HG02588 (cell line): ENCODE results near the gene CROCC2.

Experiments used
- ATAC-seq: cut with Tn5 transposase; IDR thresholded peaks from one replicate; pipeline ENCODE4 v1.9.1; 2021; ENCODE audit warnings: mild to moderate bottlenecking, moderate library complexity; ENCODE audit not compliant: unreplicated experiment

Gene CROCC2

DNA sequence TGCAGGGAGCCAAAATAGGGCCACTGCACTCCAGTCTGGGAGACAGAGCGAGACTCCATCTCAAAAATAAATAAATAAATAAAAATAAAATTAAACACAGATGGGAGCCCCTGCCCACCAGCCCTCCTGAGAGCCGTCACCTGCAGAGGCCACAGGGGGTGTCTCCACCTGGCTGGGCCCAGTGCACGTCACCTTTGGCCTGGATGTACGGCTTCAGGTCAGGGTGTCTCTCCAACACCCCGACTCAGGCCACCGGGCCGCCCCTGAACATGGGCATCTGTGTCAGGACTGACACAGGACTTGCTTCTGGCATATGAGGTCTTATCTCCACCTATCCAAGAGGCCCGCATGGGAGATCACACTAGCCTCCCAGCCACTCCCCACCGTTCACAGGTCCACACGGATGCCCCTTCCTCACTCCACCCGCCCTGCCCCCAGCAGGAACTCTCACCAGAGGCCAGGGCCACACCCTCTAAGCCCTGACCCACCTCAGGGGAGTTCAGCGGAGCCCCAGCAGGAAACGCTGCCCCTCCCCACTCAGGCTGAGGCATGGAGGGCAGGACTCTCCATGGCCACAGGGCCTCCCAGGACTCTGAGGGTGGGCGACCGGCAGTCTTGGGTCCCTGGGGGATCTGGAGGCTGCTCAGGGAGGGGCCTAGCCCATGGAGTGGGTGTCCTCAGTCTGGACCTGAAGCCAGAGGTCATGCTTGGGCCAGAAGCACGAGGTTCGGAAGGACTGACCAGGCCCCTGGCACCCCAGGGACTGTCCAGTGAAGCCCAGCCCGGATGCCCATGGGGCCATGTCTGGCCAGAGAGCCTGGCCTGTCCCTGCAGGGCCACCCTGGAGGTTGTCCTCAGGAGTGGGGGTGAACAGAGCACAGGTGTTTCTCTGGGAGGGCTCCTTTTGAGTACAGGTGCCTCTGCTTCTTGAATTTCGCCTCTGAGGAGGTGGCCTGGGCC lies 1.6 kb upstream of the CROCC2 start:
- ATAC-seq, result no peak

GRCh38 chr2:240905176-240905781 lies 857 bp upstream of the CROCC2 start:
- ATAC-seq, result no peak

GRCh38 chr2:240906911-240907590 lies 915 bp downstream of the CROCC2 start:
- no peak for ATAC-seq

DNA sequence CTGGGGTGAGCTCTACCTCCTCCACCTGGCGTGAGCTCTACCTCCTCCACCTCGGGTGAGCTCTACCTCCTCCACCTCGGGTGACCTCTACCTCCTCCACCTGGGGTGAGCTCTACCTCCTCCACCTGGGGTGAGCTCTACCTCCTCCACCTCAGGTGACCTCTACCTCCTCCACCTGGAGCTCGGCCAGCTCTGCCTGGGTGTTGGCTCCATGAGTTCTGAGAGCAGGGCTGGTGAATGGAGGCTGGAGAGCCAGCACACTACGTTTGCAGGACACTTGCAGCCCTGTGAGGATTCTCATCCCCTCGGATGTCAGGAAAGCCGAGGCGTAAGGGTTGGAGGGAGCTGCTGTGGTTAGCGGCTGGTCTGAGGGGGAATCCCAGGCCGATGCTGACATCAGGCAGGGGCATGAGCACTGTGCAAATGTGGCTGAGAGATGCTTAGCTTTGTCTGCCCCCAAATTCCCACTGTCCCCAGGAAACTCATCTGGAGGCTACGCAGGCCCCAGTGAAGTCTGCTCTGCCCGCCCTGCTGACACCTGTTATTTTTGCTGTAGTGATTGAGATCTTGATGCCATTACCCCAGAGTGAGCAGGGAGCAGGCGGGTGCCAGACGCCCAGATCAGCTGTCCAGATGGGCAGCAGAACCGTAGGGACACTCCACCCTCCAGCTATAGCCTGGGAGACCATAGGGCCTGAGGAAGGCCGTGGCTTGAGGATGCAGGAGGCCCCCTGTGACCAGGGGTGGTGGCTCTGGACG lies 3.3 kb downstream of the CROCC2 start:
- ATAC-seq, result no peak

DNA sequence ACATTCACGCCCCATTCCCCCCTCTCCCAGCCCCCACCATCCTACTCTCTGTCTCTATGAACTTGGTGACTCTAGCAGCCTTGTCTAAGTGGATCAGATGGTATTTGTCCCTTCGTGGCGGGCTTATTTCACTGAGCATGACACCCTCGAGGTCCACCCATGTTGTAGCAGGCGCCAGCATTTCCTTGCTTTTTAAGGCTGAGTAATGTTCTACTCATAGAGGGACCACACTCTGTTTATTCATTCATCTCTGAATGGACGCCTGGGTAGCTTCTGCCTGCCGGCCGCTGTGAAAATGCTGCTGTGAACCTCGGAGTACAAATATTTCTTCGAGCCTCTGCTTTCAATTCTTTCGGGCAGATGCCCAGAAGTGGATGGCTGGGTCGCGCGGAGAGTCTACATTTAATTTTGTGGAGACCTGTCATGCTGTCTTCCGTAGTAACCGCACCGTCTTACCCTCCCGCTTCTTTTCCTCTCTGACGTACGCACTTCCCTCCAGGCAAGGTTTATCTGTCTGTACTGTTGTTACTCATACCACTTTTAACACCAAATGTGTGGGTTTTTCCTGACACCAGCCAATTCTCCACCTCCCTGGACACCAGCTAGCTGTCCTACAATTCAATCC lies 5.6 kb downstream of the CROCC2 start:
- no peak for ATAC-seq

- ATAC-seq, result no peak
Observed at GRCh38 chr2:240912878-240913809, 7.0 kb downstream of the CROCC2 start.

- ATAC-seq, result no peak
Observed at GRCh38 chr2:240913810-240914644, 7.9 kb downstream of the CROCC2 start.

- no peak for ATAC-seq
Observed at GRCh38 chr2:240914645-240915525, 8.7 kb downstream of the CROCC2 start.

DNA sequence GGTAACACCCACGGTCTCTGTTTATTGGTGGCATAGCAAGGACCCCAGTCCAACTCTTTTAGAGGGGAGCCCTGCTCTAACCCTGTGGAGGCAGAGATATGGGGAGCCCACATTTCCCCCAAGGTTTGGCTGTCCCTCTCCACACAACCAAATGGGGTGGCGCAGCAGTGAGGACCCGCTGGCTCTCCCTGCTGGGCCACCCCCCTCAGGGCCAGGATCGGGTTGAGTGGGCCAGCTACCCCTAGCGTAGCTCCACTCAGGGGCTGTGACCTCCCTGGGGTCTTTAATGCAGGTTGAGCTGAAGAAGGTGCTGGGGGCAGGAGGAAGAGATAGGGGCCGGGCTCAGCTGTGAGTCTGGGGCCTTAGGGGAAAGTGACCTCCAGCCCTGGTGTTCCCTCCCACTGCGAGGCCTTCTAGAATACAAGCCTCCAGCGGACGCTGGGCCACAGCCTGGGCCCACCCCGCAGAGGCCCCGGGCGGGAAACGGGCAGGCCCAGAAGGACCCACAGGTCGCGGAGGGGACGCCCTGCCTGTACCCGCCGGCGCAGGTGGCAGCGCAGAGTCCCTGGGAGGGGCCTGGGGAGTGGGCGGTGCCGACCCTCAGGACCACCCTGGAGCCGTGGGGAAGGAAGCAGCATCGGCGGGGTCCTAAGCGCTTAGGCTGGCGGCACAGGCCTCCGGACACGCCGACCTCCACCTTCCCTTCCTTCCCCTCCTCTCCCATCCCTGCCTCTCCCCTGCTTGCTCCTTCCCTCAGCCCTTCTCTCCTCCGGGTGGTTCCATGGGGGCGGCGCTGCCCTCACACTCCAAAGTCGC lies 9.6 kb downstream of the CROCC2 start:
- no peak for ATAC-seq

- no peak for ATAC-seq
Observed at GRCh38 chr2:240916571-240917008, 10.5 kb downstream of the CROCC2 start.

DNA sequence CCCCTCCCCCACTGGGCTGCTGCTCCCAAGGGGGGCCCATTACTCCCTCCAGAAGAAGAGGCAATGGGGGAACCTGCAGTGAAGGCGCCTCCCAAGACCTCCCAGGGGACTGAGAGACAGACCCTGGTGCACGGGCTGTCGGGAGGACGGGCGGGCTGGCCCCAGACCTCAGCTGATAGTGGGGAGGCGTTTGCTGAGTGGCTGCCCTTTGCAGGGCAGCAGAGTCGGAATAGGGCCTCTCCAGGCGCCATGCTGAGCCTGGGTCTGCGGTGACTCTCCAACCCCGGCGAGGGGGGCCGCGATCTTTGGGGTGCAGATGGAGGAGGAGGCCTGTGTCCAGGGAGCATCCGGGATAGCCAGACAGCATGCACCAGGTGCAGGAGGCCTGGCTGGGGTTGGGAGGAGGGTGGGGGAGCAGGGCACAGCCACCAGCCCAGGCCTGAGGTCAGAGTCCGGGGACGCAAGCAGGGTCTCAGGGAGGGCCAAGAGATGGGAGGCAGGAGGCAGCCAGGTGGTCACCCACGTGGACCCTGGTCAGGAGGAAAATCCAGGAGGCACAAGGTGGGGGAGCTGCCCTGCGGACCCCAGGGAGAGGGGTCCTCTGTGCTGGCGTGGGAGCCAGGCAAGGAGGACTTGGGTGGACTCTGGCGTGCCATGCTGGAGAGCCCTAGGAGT lies 11.0 kb downstream of the CROCC2 start:
- no peak for ATAC-seq

GRCh38 chr2:240917684-240918257 lies 11.6 kb downstream of the CROCC2 start:
- ATAC-seq, result no peak

DNA sequence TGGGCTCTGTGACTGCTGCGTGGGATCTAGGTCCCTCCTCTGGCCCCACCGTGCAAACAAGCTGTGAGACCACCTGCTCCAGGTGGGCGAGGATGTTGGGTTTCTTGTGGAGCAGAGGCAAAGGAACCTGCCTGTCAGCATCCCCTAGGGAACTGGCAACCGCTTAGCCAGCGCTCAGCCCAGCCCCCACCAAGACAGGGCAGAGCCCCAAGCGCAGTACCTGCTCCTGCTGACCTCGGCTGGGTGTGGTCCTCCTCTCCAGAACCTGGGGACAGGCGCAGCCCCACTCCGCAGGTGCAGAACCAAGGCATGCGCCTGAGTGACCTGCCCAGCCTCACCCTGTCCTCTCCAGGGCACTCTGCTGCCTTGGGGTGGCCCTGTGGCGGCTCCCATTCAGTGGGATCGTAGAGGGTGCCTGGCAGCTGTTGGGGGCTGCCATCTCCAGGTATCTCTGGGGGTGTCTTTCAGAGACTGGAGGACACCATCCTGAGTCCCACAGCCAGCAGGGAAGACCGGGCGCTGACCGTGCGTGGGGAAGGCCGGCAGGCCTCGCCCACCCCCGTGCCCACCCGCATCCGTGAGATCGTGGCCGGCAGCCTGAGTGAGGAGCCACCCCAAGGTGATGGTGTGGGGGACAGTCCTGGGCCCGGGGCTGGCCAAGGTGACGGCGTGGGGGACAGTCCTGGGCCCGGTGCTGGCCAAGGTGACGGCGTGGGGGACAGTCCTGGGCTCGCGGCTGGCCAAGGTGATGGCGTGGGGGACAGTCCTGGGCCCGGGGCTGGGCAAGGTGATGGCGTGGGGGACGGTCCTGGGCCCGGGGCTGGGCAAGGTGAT lies 12.3 kb downstream of the CROCC2 start:
- ATAC-seq, result no peak

DNA sequence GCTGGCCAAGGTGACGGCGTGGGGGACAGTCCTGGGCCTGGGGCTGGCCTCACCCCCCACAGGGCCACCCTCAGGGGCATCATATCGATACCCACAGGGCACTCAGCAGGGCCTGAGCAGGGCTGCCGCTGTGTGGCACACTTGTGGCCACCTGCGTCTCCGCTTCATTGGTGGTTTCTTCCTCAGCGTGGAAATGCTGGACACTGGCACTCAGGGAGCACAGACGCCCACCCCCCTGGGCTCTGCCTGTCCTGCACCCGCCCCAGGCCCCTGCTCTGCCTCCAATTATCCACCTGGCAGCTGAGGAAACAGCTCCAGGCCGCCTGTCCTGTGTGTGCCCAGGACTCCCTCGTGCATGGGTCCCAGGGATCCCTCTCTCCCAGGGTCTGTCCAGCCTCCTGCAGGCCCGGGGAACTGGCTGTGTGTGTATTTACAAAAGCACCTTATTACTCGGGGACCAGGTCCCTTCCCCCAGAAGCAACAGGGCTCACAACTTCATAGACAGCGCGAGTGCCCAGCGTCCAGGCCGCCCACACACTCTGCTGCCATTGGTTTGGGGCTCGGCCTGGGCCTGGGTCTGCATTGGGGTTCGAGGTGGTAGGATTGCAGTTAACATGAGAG lies 13.1 kb downstream of the CROCC2 start:
- no peak for ATAC-seq
